ENCODE results near the gene BDNF.

BDNF gene

DNA sequence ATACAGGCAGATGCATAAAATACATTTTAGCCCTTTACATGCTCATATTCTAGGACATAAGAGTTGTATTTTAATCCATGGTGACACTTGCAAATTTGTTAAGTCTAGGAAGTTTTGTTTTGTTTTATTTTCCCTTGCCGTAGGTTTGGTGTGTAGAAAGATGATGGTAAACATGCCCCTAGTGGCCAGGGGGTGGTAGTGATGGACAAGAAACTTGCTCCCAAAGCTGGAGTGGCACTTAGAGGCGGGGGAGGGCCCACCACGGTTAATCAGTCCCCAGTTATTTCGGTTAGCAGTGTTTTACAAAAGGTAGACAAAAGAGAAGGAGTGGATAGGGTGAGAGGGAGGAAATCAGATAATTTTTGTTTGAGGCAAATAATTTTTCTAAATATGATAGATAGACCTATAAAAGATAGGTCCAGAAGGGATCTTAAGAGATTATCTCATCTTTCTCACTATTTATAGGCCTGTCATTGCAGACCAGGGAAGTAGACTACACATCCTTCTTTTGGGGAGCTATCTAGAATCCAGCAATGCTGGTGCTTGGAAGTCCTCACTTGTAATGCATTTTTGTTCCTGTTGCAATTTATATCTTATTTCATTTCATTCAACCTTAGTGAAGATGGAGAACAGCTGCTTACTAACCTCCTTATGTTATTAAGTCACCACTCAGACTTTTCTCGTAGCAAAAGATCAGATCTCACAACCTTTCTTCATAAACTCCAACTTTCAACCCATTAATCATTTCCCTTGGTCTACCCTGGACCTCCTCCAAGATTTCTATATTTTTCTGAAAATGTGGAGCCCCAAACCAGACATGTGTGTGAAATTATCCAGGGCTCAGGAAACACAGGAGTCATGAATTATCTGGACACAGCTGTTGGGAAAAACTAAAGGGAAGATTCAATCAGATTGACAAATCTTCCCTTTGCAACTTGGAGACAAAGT lies 5.9 kb upstream of the BDNF start:
- DNase-seq (ENCODE audit: low read depth in 2 of 2) = peak; percentile 86 to 89

- DNase-seq (ENCODE audit: low read depth in 2 of 2) = peak; percentile 79
Measured at GRCh38 chr11:27703481-27703880, 3.2 kb upstream of the BDNF start.

GRCh38 chr11:27702811-27703210 lies 2.6 kb upstream of the BDNF start:
- no peak for DNase-seq (ENCODE audit: low read depth in 2 of 2)

DNA sequence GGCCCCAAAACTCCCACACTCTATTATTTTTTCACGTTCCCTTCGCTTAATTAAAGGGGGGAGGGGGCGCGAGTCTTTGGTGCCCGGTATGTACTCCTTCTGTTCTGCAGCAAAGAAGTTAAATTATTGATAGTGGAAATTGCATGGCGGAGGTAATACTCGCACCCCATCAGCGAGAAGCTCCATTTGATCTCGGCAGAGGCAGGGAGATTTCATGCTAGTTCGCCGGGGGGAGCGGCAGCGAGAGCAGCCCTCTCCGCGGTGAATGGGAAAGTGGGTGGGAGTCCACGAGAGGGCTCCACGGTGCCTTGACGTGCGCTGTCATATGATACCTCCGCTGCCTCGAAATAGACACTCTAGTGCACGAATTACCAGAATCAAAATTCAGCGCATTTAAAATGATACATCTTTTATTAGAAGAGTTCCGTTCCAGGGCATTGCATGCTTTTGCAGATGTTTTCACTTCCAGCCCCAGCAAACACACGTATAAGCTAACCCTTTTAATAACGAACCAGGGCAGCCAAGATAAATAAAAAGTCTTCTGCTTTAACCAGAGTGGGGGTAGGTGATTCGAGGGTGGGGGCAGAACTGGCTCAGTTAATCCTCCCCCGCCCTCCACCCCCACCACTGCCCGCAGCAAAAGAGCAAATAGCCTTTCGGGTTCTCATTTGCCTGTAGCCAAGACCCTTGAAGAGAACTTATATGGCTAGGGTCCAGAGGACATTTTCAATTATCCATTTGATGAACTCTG lies 1.3 kb upstream of the BDNF start:
- DNase-seq (ENCODE audit: low read depth in 2 of 2) = peak; percentile 77

DNA sequence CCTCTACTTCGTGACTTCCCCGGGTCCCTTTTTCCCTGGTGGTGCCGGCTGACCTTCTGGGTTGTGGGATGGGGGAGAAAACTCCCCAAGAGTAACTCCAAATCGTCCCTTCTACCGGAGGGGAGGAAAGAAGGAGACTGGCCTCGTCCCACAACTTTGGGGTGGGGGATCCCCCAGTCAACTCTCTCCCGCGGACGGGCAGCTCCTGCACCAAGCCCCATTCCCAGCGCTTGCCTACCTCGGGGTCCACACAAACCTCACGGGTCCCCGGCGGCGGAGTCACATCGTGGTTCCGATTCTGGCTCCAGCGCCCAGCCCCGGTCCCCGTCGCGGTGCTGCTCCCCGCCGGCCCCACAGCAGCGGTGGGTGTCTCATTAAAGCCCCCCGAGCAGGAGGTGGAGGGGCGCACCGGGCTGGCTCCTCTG lies 317 bp downstream of the BDNF start:
- DNase-seq (ENCODE audit: low read depth in 2 of 2) = no peak

DNA sequence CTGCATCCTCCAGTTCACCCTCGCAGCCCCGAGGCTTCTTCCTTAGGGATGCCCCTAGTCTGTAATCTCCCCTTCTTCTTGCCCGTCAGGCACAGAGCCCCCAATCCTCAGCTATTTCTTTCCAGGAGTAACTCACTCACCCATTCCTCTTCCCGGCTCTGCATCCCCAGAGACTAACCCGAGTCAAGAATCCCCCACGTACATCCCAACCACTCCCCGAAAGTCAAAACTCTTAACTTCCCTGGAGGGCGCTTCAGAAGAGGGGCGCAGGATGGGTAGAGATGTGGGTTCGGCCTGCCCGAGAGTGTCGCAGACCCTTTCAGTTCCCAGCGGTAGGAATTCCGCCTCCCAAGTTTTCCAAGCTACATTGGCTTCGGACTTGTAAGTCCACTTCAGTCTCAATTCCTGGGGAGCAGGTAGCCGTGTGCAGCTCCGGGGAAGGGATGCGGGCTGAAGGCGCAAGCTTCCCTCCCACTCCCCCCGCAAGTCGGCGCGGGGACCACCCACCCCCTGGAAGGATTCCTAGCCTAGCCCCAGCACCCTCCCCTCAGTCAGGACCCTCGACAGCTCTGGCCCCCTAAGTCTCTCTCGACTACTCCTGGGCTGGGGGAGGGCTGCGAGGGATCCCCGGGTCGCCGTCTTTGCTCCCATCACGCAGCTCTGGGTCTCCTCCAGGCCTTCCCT lies 871 bp downstream of the BDNF start:
- DNase-seq (ENCODE audit: low read depth in 2 of 2) = no peak

DNA sequence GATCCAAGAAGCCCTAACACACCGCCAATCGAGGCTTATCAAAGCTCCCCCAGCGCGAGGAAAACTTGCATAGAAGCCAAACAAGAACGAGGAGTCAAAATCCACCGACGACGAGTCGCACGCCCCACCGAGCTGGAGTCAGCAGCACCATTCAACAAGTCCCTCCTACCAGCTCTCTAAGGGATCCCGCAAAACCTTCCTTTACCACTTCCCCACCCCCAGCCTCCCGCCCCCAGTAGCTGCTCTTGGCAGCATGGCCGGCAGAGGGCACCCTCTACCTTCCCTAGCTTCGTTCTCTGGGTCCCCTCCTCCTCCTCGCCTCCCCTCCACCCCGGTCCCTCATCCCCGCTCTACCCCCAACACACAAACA lies 1.4 kb downstream of the BDNF start:
- peak; percentile 89 for DNase-seq (ENCODE audit: low read depth in 2 of 2)

DNA sequence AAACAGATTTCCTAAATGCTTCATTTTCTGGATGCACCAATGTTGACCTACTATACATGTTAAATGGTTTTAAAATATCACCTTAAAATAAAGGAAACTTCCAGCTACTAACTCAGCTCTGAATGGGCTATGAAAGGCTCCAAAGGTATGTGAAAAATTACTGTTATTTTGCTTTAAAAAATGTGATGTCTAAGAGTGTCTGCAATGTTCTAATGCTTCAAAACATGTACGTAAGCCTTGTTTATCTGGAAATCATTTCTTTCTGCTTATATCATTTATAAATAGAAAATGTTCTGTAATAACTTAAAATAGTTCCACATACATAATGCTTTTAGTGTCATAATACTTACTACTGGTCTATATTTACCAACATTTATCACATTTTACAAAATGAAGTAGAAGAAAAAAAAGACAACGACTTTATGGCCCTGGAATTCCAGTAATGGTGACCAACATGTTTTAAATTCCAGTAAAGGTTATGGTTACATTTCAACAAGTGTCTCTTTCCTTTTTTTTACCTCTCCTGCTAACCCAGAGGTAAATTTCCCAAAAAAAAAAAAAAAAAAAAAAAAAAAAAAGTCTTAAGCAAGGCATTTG lies 2.5 kb downstream of the BDNF start:
- DNase-seq (ENCODE audit: low read depth in 2 of 2) = no peak

- no peak for DNase-seq (ENCODE audit: low read depth in 2 of 2)
Measured at GRCh38 chr11:27696961-27697360, 3.3 kb downstream of the BDNF start.

GRCh38 chr11:27696115-27696514 lies 4.1 kb downstream of the BDNF start:
- DNase-seq (ENCODE audit: low read depth in 2 of 2) = peak; percentile 76 to 77

DNA sequence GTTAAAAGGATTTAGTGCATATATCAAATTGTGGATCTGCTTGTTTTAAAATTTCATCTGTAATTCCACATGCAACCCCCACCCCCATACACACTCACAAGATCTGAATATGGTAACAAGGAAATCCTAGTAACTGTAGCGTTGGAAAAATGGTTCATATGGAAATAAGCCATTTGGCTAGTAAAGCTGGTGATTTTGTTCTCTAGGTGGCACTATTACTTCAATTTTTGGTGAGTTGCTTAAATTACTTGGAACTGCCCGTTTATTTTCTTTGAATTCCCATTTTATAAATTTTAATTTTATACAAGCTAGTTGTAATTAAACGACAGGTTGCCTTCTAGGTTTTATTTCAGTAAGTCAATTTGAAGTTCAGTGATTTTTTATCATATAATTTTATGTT lies 5.3 kb downstream of the BDNF start:
- DNase-seq (ENCODE audit: low read depth in 2 of 2) = no peak

GRCh38 chr11:27693398-27693797 lies 6.9 kb downstream of the BDNF start:
- DNase-seq (ENCODE audit: low read depth in 2 of 2) = no peak

DNA sequence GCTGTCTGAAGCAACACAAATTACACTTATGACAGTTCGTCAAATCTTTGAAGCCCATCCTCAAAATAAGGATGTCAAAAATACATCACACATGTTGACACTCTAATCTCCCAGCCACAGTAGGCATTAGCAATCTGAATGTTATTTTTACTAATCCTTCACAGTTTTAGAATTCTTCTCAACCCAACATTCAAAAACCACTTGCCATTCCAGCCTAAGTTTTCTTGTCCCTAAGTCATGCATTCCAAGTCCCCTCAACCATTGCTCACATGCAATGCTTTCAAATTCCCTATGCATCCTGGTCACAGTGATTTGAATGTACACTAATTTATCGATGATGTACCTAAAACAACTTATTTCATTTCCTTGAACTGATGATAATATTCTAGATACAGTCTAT lies 7.5 kb downstream of the BDNF start:
- DNase-seq (ENCODE audit: low read depth in 2 of 2) = no peak

DNA sequence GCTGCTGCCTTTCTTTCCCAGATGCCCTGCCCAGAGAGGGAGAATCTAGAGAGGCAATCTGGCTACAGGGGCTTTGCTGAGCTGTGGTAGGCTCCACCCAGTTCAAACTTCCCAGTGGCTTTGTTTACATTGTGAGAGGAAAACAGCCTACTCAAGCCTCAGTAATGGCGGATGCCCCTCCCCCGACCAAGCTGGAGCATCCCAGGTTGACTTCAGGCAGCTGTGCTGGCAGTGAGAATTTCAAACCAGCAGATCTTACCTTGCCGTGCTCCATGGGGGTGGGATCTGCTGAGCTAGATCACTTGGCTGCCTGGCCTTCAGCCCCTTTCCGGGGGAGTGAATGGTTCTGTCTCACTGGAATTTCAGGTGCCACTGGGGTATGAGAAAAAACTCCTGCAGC lies 12.2 kb downstream of the BDNF start:
- no peak for DNase-seq (ENCODE audit: low read depth in 2 of 2)

DNA sequence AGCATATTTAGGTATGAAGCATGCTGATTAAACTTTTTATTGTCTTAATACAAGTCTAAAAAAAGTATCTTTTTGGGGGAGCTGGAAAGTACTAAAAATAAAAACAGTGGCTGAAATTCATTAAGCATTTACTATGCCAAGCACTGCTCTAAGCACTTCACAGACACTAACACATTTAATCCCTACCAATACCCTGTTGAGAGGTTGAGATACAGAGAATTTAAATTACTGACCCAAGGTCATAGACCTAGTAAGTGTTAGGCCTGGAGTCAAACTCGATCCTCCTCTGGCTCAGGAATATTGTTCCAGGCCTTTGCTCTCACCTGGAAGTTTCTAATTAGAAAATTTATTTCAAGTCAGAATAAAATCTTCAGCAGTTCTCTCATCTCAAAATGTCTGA lies 18.6 kb downstream of the BDNF start:
- no peak for DNase-seq (ENCODE audit: low read depth in 2 of 2)

DNA sequence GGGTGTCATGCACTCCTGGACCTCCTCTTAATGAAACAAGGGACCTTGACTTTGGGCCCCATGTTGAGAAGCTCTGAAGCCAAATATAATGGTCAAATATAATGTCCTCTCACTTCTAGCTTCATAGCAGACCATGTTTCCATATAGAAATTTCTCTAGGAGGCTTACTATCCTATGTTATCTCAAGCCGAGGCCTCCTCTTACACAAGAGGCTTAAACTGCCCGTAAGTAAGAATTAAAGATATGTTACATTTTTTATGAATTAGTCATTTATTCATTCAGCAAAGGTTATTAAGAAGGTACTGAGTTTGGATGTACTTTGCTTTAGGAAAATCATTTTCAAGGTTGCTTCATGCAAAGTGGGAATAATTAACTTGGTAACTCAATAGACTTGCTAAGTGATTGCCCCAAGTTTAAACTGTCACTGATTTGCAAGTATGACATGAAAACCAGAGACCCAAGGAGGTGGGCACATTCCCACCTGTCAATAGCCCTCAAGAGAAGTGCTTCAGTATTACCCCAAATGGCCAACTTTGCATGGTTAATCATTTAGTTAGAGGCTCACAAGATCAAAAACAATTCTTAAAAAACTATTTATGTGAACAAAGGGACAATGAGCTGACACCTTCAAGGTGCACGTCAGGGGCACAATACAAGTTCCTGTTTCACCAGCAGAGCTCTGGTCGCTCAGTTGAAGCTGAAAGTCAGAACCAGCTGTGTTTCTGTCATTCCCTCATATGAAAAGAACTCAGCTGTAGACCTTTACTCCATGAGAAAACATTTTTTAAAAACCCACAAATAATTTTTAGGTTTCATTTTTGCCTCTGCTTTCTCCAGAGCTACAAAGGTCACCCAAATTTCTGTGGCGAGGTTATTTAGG lies 20.9 kb downstream of the BDNF start:
- DNase-seq (ENCODE audit: low read depth in 2 of 2) = no peak

- DNase-seq (ENCODE audit: low read depth in 2 of 2) = no peak
Measured at GRCh38 chr11:27678242-27678641, 22.0 kb downstream of the BDNF start.

DNA sequence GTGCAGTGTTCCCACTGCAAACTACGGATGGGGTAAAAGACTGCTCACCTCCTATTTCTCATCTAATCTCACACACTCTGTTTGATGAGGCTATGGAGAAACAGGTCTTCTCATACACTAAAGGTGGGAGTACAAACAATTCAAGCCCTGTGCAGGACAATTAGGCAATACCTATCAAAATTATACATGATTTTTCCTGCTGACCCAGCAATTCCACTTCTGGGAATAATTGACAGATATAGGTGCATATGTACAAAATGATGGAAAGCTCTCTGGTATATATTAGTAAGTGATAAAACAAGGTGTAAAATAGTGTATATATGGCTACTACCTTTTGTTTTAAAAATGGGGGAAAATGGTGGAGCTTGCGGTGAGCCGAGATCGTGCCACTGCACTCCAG lies 23.1 kb downstream of the BDNF start:
- no peak for DNase-seq (ENCODE audit: low read depth in 2 of 2)

GRCh38 chr11:27673979-27674663 lies 26.1 kb downstream of the BDNF start:
- DNase-seq (ENCODE audit: low read depth in 2 of 2) = no peak

GRCh38 chr11:27672836-27673464 lies 27.3 kb downstream of the BDNF start:
- DNase-seq (ENCODE audit: low read depth in 2 of 2) = no peak

Data from fibroblast of skin of left quadriceps (primary cell).